Nephron (organoid): ENCODE measurements around the gene LAMC2.
A peak's percentile ranks its signal among the peaks of the same experiment; 100 is the strongest.

Experiments
- H3K27ac Mint-ChIP-seq, 3 experiments: 2 replicates each; pipeline ENCODE4 v1.8.0; 2020; ENCODE audit warnings: mixed read lengths in 3 of 3, mild to moderate bottlenecking in 2 of 3, moderate library complexity in 1 of 3
- H3K27me3 Mint-ChIP-seq: 2 replicates; pipeline ENCODE4 v1.8.0; 2021; ENCODE audit warnings: low read depth, mild to moderate bottlenecking, moderate library complexity, mixed read lengths
- H3K36me3 Mint-ChIP-seq: 2 replicates; pipeline ENCODE4 v1.8.0; 2020; ENCODE audit warnings: low read depth, mixed read lengths
- H3K4me1 Mint-ChIP-seq: 2 replicates; pipeline ENCODE4 v1.8.0; 2020; ENCODE audit warnings: mixed read lengths
- H3K4me3 Mint-ChIP-seq, 3 experiments: 2 replicates each; pipeline ENCODE4 v1.8.0; 2020; ENCODE audit warnings: mild to moderate bottlenecking in 3 of 3, mixed read lengths in 3 of 3, moderate library complexity in 2 of 3
- H3K9me3 Mint-ChIP-seq: 2 replicates; pipeline ENCODE4 v1.8.0; 2020; ENCODE audit warnings: mixed read lengths
- CTCF ChIP-seq, 3 experiments: fragments of 200-600 bp; sonication (generic); IDR thresholded peaks; one replicate each; pipeline ENCODE4 v1.5.0; 2021; ENCODE audit warnings: antibody characterized with exemption in 3 of 3; ENCODE audit not compliant: unreplicated experiment in 3 of 3

LAMC2 gene

DNA sequence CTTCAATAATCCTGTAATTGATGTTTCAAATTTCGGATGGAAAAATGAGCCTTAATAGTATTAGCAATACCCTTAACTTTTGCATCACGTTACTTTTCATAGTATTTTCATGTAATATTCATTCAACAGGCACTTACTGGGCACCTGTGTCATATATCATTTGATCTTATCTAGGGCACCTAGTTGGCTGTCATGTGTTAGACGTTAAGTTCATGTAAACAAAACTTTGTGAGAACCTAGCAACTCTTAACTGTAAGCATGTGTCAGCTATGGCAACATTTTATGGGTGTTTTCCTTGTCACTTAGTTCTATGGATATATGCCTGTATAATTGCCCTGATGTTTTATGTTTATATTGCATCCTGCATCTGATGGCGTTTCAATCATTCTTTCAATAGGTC lies 777 bp downstream of the LAMC2 start:
- H3K9me3 Mint-ChIP-seq = no peaks in the 10 kb centered on the region
- peaks cover 14% of the 10 kb centered on the region for H3K4me1 Mint-ChIP-seq
- no peak for TF ChIP-seq CTCF (IDR thresholded peaks at IDR 0.05; ENCODE audit: unreplicated experiment in 3 of 3)
- no peak overlapping the region for H3K27ac Mint-ChIP-seq
- no peaks in the 10 kb centered on the region for H3K36me3 Mint-ChIP-seq
- peak overlapping the region; percentile 81 to 84 (median 82) for H3K4me3 Mint-ChIP-seq
- H3K27me3 Mint-ChIP-seq = peaks cover 37% of the 10 kb centered on the region

GRCh38 chr1:183188240-183188639 lies 2.2 kb downstream of the LAMC2 start:
- H3K27me3 Mint-ChIP-seq = peaks cover 36% of the 10 kb centered on the region

GRCh38 chr1:183191833-183192232 lies 5.8 kb downstream of the LAMC2 start:
- peaks cover 10% of the 10 kb centered on the region for H3K27me3 Mint-ChIP-seq
- H3K4me3 Mint-ChIP-seq = no peak overlapping the region
- peak overlapping the region in 2 of 3 experiments; percentile 56 to 70 for H3K27ac Mint-ChIP-seq
- peaks cover 13% of the 10 kb centered on the region for H3K4me1 Mint-ChIP-seq
- no peaks in the 10 kb centered on the region for H3K36me3 Mint-ChIP-seq
- TF ChIP-seq CTCF (IDR thresholded peaks at IDR 0.05; ENCODE audit: unreplicated experiment in 3 of 3) = no peak
- no peaks in the 10 kb centered on the region for H3K9me3 Mint-ChIP-seq

More at GRCh38 chr1:183188240-183188639, 2.2 kb downstream of the LAMC2 start:
- H3K4me1 Mint-ChIP-seq = peaks cover 18% of the 10 kb centered on the region
- H3K36me3 Mint-ChIP-seq = no peaks in the 10 kb centered on the region
- TF ChIP-seq CTCF (IDR thresholded peaks at IDR 0.05; ENCODE audit: unreplicated experiment in 3 of 3) = no peak
- H3K27ac Mint-ChIP-seq = no peak overlapping the region
- no peak overlapping the region for H3K4me3 Mint-ChIP-seq
- no peaks in the 10 kb centered on the region for H3K9me3 Mint-ChIP-seq

GRCh38 chr1:183193963-183194525 lies 8.0 kb downstream of the LAMC2 start:
- Mint-ChIP-seq H3K4me3 (no peak overlapping the region), H3K27ac (no peak overlapping the region), H3K4me1 (peaks cover 18% of the 10 kb centered on the region), H3K27me3 (peaks cover 3% of the 10 kb centered on the region), H3K9me3 (no peaks in the 10 kb centered on the region), H3K36me3 (no peaks in the 10 kb centered on the region)
- no peak for TF ChIP-seq CTCF (IDR thresholded peaks at IDR 0.05; ENCODE audit: unreplicated experiment in 3 of 3)

- H3K4me3 Mint-ChIP-seq = no peak overlapping the region
- no peak for TF ChIP-seq CTCF (IDR thresholded peaks at IDR 0.05; ENCODE audit: unreplicated experiment in 3 of 3)
- peaks cover 3% of the 10 kb centered on the region for H3K27me3 Mint-ChIP-seq
- no peaks in the 10 kb centered on the region for H3K36me3 Mint-ChIP-seq
- H3K4me1 Mint-ChIP-seq = peaks cover 18% of the 10 kb centered on the region
- H3K9me3 Mint-ChIP-seq = no peaks in the 10 kb centered on the region
- H3K27ac Mint-ChIP-seq = no peak overlapping the region
These were observed 8.6 kb downstream of the LAMC2 start for GRCh38 chr1:183194527-183195141.

DNA sequence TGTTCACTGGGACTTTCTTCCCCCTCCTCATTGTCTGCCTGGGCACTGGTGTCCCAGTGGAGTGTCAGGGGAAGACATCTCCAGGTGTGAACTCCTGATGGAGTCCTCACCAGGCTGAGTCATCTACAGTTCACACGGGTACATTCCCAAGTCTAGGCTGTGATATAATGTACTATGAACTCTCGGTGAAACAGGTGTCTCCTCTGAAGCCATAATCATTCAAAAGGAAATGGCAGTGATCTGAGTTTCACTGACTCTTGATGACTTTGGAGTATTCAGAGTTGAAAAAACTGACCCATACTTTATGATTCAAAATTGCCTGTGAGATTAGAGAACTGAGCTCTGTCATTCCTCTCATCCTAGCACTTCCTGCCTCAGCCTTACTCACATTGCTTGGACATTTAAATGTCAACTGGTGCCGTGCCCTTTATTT lies 9.1 kb downstream of the LAMC2 start:
- no peaks in the 10 kb centered on the region for H3K36me3 Mint-ChIP-seq
- no peak overlapping the region for H3K4me3 Mint-ChIP-seq
- H3K27ac Mint-ChIP-seq = no peak overlapping the region
- H3K4me1 Mint-ChIP-seq = peaks cover 18% of the 10 kb centered on the region
- H3K27me3 Mint-ChIP-seq = peaks cover 3% of the 10 kb centered on the region
- no peak for TF ChIP-seq CTCF (IDR thresholded peaks at IDR 0.05; ENCODE audit: unreplicated experiment in 3 of 3)
- no peaks in the 10 kb centered on the region for H3K9me3 Mint-ChIP-seq
